NB4 (cell line): ENCODE results near the gene IFT80.

Source experiments
- DNase-seq: peaks from one replicate; pipeline ENCODE4 v3.0.0; 2010; ENCODE audit warnings: low read depth
- H3K4me3 ChIP-seq: one replicate; pipeline ENCODE4 v1.5.1; 2011; ENCODE audit warnings: mild to moderate bottlenecking, low read depth, low read length, moderate library complexity
- MYC ChIP-seq: IDR thresholded peaks from 2 replicates; pipeline ENCODE4 v1.6.1; 2011; ENCODE audit warnings: low read depth, low read length
- POLR2A ChIP-seq: IDR thresholded peaks from 2 replicates; pipeline ENCODE4 v1.6.1; 2011; ENCODE audit warnings: mild to moderate bottlenecking; ENCODE audit not compliant: insufficient read length; ENCODE audit errors: extremely low read depth
- TF ChIP-seq, protein P1 (sequence below): IDR thresholded peaks from 2 replicates; pipeline ENCODE4 v1.6.1; 2011; ENCODE audit warnings: low read depth, low read length
- TF ChIP-seq, protein P2 (sequence below): IDR thresholded peaks from one replicate; pipeline ENCODE4 v1.5.1; 2012; ENCODE audit warnings: low read depth, low read length

Gene IFT80

DNA sequence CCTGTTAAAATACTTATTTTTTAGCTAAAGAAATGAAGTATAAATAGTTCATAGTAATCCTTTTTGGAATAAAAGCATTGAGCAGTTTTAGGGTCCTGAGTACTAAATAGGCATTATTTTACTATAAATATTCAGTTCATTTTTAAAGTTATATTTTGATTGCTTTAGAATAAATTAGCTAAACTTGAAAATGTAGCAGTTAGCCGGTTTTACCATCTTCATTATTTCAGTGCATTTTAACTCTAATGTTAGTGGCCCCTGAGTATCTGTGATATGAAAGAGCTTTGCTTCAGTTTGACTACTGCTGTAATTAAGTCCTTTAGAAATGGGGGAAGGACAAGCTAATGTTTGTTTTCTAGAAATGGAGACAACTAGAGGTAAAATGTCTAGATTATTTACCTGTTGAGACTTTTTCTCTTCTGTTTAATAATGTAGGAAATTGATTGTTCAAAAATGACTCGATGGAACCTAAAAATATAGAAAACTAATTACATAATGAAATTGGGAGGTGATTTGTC lies 4.1 kb upstream of the IFT80 start:
- peak overlapping the region; percentile 79 for H3K4me3 ChIP-seq
- TF ChIP-seq POLR2A = no peak
- TF ChIP-seq, protein P1, sequence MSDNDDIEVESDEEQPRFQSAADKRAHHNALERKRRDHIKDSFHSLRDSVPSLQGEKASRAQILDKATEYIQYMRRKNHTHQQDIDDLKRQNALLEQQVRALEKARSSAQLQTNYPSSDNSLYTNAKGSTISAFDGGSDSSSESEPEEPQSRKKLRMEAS = no peak
- TF ChIP-seq, protein P2, sequence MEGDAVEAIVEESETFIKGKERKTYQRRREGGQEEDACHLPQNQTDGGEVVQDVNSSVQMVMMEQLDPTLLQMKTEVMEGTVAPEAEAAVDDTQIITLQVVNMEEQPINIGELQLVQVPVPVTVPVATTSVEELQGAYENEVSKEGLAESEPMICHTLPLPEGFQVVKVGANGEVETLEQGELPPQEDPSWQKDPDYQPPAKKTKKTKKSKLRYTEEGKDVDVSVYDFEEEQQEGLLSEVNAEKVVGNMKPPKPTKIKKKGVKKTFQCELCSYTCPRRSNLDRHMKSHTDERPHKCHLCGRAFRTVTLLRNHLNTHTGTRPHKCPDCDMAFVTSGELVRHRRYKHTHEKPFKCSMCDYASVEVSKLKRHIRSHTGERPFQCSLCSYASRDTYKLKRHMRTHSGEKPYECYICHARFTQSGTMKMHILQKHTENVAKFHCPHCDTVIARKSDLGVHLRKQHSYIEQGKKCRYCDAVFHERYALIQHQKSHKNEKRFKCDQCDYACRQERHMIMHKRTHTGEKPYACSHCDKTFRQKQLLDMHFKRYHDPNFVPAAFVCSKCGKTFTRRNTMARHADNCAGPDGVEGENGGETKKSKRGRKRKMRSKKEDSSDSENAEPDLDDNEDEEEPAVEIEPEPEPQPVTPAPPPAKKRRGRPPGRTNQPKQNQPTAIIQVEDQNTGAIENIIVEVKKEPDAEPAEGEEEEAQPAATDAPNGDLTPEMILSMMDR = no peak
- TF ChIP-seq MYC = no peak
- DNase-seq = no peak

DNA sequence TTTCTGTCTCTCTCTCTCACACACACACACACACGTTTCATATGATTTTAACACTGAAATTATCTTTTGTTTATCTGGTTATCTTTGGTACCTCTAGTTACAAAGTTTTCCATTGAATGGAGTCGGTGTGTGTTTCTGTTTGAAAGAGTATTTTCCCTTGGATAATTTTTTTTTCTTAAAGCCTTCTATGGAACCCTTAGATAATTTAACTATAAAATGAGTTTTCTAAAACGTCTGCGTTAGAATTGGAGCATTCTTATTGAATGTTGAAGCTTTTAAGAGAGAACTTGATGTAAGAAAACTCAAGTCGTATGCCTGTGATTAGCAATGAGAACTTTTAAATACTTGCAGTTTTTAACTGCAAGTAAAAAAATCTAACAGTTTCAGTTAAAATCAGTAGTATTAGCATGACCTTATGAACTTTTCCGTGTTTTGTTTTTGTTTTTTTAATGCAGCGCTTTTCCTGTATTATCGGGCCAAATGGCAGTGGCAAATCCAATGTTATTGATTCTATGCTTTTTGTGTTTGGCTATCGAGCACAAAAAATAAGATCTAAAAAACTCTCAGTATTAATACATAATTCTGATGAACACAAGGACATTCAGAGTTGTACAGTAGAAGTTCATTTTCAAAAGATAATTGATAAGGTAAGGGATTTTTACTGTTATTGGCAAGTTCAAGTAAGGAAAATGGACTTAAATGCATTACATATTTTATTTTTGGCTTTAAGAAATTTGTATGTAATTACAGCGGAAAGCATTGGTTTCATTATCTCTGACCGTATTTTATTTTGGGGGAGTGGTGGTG lies 3.4 kb upstream of the IFT80 start:
- peak overlapping the region; percentile 79 for H3K4me3 ChIP-seq
- DNase-seq = no peak
- TF ChIP-seq, protein P2 = no peak
- TF ChIP-seq MYC (no peak), POLR2A (no peak)
- TF ChIP-seq, protein P1 = no peak

DNA sequence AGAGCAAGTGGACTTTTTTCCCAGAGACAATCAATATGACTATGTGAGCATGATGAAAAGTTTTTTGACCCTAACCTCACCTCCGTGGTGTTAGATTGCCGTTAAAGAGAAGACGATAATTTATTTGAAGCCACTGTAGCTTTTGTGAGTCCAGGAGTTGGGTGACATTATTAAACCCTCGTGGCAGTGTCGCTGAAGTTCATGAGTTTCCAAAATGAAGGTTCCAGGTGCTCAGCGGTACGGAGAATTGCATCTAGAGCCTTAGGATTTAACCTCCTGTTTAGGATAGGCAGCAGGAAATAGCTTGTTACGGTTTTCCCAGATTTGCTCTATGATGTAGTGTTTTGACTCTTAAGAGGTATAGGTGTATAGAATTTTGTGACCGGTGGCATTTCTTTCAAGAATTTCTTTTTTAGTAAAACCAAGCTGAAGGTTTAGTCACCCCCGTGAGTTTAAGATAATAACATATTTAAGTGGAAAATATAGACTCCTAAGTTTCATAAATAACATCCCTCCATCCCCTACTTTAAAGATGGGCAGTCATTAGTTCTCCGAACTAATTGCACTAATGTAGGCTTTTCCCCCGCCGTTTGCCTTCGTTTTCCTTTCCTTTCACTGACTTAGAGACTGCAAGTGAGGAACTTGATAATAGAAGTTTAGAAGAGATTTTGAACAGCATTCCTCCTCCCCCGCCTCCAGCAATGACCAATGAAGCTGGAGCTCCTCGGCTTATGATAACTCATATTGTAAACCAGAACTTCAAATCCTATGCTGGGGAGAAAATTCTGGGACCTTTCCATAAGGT lies 2.5 kb upstream of the IFT80 start:
- DNase-seq = peak; percentile 73
- no peak for TF ChIP-seq MYC
- no peak for TF ChIP-seq POLR2A
- TF ChIP-seq, protein P2 = no peak
- TF ChIP-seq, protein P1 = no peak
- peak overlapping the region; percentile 79 for H3K4me3 ChIP-seq

DNA sequence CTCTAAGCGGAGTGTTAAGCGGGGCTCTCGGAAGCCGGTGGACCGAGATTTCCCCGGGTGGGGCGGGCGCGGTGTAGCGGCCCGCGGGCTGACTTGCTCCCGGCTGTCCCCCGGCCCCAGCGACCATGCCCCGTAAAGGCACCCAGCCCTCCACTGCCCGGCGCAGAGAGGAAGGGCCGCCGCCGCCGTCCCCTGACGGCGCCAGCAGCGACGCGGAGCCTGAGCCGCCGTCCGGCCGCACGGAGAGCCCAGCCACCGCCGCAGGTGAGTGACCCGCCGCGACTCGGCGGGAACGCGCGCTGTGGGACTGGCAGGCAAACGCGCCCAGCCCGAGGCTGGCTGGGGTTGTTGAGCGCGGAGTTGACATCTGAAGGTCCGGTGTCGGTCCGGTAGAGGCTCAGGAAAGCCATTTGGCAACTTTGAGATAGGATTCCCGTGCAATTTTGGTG lies 1.7 kb upstream of the IFT80 start:
- H3K4me3 ChIP-seq = peak overlapping the region; percentile 79
- TF ChIP-seq, protein P2 = no peak
- TF ChIP-seq MYC (no peak), POLR2A (no peak)
- TF ChIP-seq, protein P1 = no peak
- DNase-seq = peak; percentile 47

DNA sequence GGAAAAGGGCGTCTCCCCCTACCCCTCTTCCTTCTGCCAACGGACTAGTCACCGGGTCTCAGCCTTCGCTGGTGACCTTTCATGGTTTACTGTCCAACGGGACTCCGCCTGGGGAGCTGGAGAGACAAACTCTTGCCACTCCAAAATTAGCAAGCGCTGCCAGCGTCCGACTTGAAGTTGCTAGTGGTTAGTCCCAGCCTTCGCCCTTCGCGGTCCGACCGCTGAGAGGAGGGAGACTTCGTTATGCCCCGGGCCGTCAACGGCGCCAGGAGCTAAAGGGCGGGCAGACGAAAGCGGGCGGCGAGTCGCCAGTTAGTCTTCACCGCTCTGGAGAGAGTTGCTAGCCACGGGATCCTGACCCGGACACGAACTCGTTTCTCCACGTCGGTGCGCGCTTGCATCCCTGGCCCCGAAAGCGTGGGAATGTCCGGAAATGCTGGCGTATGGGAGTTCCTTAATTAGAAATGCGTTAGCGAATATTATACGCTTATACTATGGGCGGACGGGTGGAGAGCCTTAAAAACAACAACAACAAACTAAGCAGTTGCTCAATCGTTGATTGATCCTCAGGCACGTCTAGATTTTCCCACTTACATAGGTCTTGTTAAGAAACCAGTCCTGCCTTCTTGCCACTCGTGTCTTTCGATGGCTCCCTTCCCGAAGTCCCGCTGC lies 1.1 kb upstream of the IFT80 start:
- TF ChIP-seq POLR2A = peak; percentile 8
- TF ChIP-seq, protein P1 = no peak
- TF ChIP-seq MYC = no peak
- TF ChIP-seq, protein P2 = no peak
- H3K4me3 ChIP-seq = peak overlapping the region; percentile 79
- DNase-seq = peak; percentile 63
